OCI-LY3 (cell line): ENCODE measurements around the gene SCFD1.
A peak's percentile ranks its signal among the peaks of the same experiment; 100 is the strongest.

Experiments used
- CTCF ChIP-seq: fragments of 200-600, 300-600 bp; sonication (generic); IDR thresholded peaks from 2 replicates; pipeline ENCODE4 v1.5.1; 2014; ENCODE audit warnings: antibody characterized with exemption, low read length, low read depth
- EZH2phosphoT487 ChIP-seq: fragments of 200-600 bp; shearing (Covaris generic); IDR thresholded peaks from 2 replicates; pipeline ENCODE4 v1.6.1; 2018; ENCODE audit warnings: antibody characterized with exemption, mixed run types, low read depth

GRCh38 chr14:30610787-30611343, 11.3 kb upstream of the SCFD1 start:
- TF ChIP-seq CTCF = peak; percentile 29; the same call in 1 of the 2 replicates
- no peak for TF ChIP-seq EZH2phosphoT487
